Measurements from ENCODE around the gene ARHGEF5.

- TF ChIP-seq CTCF (optimal IDR thresholded peaks at IDR 0.05 in 1 of 3, IDR thresholded peaks at IDR 0.05 in 1 of 3, conservative IDR thresholded peaks at IDR 0.05 in 1 of 3; ENCODE audit: extremely low read depth in 1 of 3, insufficient read depth in 2 of 3, low read length in 3 of 3) = no peak
- TF ChIP-seq EZH2 (IDR thresholded peaks at IDR 0.05; ENCODE audit: low read length) = no peak
Observed at GRCh38 chr7:144415858-144416257, 60.7 kb downstream of the ARHGEF5 start.

Measured in keratinocyte (primary cell).